Smooth muscle cell (in vitro differentiated cells): ENCODE measurements around the gene CTBS. TPM values are rescaled to one million over a fixed set of nuclear protein-coding genes. Genes with fewer than 3 reads are reported as not detected.

Source experiments
- DNase-seq: peaks from one replicate; lab custom pipeline; 2025; ENCODE audit not compliant: unreplicated experiment; lab: John Stamatoyannopoulos, UW
- H2AFZ ChIP-seq: fragments of 200-600 bp; sonication (generic); 2 replicates; pipeline ENCODE4 v1.6.0; 2016; ENCODE audit warnings: antibody characterized with exemption, low read depth, mild to moderate bottlenecking
- H3F3A ChIP-seq: fragments of 200-600 bp; sonication (generic); 2 replicates; pipeline ENCODE4 v1.6.0; 2017; ENCODE audit warnings: antibody characterized with exemption, low read depth
- H3K27ac ChIP-seq: fragments of 200-600 bp; sonication (generic); 2 replicates; pipeline ENCODE4 v1.5.1; 2016; ENCODE audit warnings: low read depth, mild to moderate bottlenecking
- H3K27me3 ChIP-seq: fragments of 200-600 bp; sonication (generic); 2 replicates; pipeline ENCODE4 v1.6.1; 2016; ENCODE audit warnings: low read depth, mild to moderate bottlenecking
- H3K36me3 ChIP-seq: fragments of 200-600 bp; sonication (generic); 2 replicates; pipeline ENCODE4 v1.5.1; 2016; ENCODE audit warnings: low read depth
- H3K4me1 ChIP-seq: fragments of 200-600 bp; sonication (generic); 2 replicates; pipeline ENCODE4 v1.5.1; 2016; ENCODE audit warnings: low read depth
- H3K4me2 ChIP-seq: fragments of 200-600 bp; sonication (generic); 2 replicates; pipeline ENCODE4 v1.6.0; 2016; ENCODE audit warnings: mild to moderate bottlenecking
- H3K4me3 ChIP-seq: fragments of 200-600 bp; sonication (generic); 2 replicates; pipeline ENCODE4 v1.5.1; 2016; ENCODE audit warnings: mild to moderate bottlenecking
- H3K79me2 ChIP-seq: fragments of 200-600 bp; sonication (generic); 2 replicates; pipeline ENCODE4 v1.6.0; 2016; ENCODE audit warnings: low read depth, mild to moderate bottlenecking
- H3K9ac ChIP-seq: fragments of 200-600 bp; sonication (generic); 2 replicates; pipeline ENCODE4 v1.6.0; 2016; ENCODE audit warnings: low read depth
- H3K9me3 ChIP-seq: fragments of 200-600 bp; sonication (generic); replicated peaks from 2 replicates; pipeline ENCODE4 v1.5.1; 2016; ENCODE audit warnings: low read depth
- H4K20me1 ChIP-seq: fragments of 200-600 bp; sonication (generic); 2 replicates; pipeline ENCODE4 v1.6.0; 2016; ENCODE audit warnings: low read depth
- CTCF ChIP-seq: fragments of 200-600 bp; sonication (generic); IDR thresholded peaks from 2 replicates; pipeline ENCODE4 v1.5.1; 2017; ENCODE audit warnings: borderline replicate concordance, mild to moderate bottlenecking, antibody characterized with exemption; ENCODE audit not compliant: insufficient read depth, poor library complexity, severe bottlenecking
- WGBS: methylation state at CpG from one replicate; pipeline ENCODE4 v1.1.7; 2016; ENCODE audit warnings: low lambda C conversion rate; 5-methylcytosine and 5-hydroxymethylcytosine counted together
- polyA plus RNA-seq: library from polyadenylated mRNA; unstranded; fragments of >200 nt; fragmentation: Nextera tagmentation; extraction: Ambion mirVana; gene quantifications from 2 replicates; pipeline ENCODE4 v1.2.1, GENCODE V29; 2016
- total RNA-seq: library from RNA; depleted of rRNA; stranded (reverse); fragments of >200 nt; gene quantifications from 2 replicates; pipeline ENCODE4 v1.2.3, GENCODE V29; 2014

The CTBS gene
- total and polyA plus RNA-seq, 2 experiments from 2014 or later, result 34.6 to 37.7 TPM

- Histone ChIP-seq H3F3A (peaks cover 10% of the 10 kb centered on the region), H3K27me3 (no peaks in the 10 kb centered on the region), H3K79me2 (peaks cover 17% of the 10 kb centered on the region), H3K9ac (no peak overlapping the region), H3K36me3 (no peaks in the 10 kb centered on the region), H3K4me2 (no peak overlapping the region), H3K4me1 (peaks cover 25% of the 10 kb centered on the region), H3K9me3 (no peaks in the 10 kb centered on the region), H4K20me1 (no peaks in the 10 kb centered on the region), H3K27ac (no peak overlapping the region), H2AFZ (no peak overlapping the region), H3K4me3 (no peak overlapping the region)
- DNase-seq, result no peak
- TF ChIP-seq CTCF, result no peak
Measured at GRCh38 chr1:84569216-84569615, 5.0 kb downstream of the CTBS start.

GRCh38 chr1:84550826-84551225 lies 23.4 kb downstream of the CTBS start:
- 97% methylated on average over 2 of the region's 2 CpGs for WGBS
- Histone ChIP-seq H3K79me2 (no peaks in the 10 kb centered on the region), H2AFZ (no peak overlapping the region), H3K27ac (no peak overlapping the region), H3K9ac (no peak overlapping the region), H3K27me3 (no peaks in the 10 kb centered on the region), H3K9me3 (no peaks in the 10 kb centered on the region), H3F3A (no peaks in the 10 kb centered on the region), H3K4me2 (no peak overlapping the region), H3K4me3 (no peak overlapping the region), H3K4me1 (no peaks in the 10 kb centered on the region), H3K36me3 (peaks cover 11% of the 10 kb centered on the region), H4K20me1 (no peaks in the 10 kb centered on the region)
- no peak for DNase-seq
- TF ChIP-seq CTCF, result no peak

GRCh38 chr1:84541679-84542078 lies 32.6 kb downstream of the CTBS start:
- H3K4me2 ChIP-seq, result peak overlapping the region; percentile 30
- H3K9ac ChIP-seq, result no peak overlapping the region
- H3K27ac ChIP-seq, result no peak overlapping the region
- no peaks in the 10 kb centered on the region for H3K9me3 ChIP-seq
- no peak overlapping the region for H3K4me3 ChIP-seq
- no peaks in the 10 kb centered on the region for H3K36me3 ChIP-seq
- H3K4me1 ChIP-seq, result peaks cover 5% of the 10 kb centered on the region
- WGBS, result 75% methylated on average over 4 of the region's 4 CpGs
- no peaks in the 10 kb centered on the region for H3K79me2 ChIP-seq
- DNase-seq, result no peak
- peak; percentile 5 for TF ChIP-seq CTCF
- H3F3A ChIP-seq, result peaks cover 9% of the 10 kb centered on the region
- no peak overlapping the region for H2AFZ ChIP-seq
- no peaks in the 10 kb centered on the region for H4K20me1 ChIP-seq
- no peaks in the 10 kb centered on the region for H3K27me3 ChIP-seq

- no peaks in the 10 kb centered on the region for H3K79me2 ChIP-seq
- no peak overlapping the region for H3K4me3 ChIP-seq
- no peaks in the 10 kb centered on the region for H3K36me3 ChIP-seq
- WGBS, result 8% methylated on average over 1 of the region's 1 CpG
- no peak for DNase-seq
- H4K20me1 ChIP-seq, result no peaks in the 10 kb centered on the region
- H3K27ac ChIP-seq, result peak overlapping the region; percentile 51
- H3K9ac ChIP-seq, result no peak overlapping the region
- peaks cover 9% of the 10 kb centered on the region for H3F3A ChIP-seq
- no peaks in the 10 kb centered on the region for H3K9me3 ChIP-seq
- peaks cover 5% of the 10 kb centered on the region for H3K4me1 ChIP-seq
- H3K27me3 ChIP-seq, result no peaks in the 10 kb centered on the region
- TF ChIP-seq CTCF, result no peak
- H2AFZ ChIP-seq, result no peak overlapping the region
- H3K4me2 ChIP-seq, result peak overlapping the region; percentile 51
Measured at GRCh38 chr1:84540759-84541158, 33.5 kb downstream of the CTBS start.
